ENCODE data around the gene PRR33.

The PRR33 gene

DNA sequence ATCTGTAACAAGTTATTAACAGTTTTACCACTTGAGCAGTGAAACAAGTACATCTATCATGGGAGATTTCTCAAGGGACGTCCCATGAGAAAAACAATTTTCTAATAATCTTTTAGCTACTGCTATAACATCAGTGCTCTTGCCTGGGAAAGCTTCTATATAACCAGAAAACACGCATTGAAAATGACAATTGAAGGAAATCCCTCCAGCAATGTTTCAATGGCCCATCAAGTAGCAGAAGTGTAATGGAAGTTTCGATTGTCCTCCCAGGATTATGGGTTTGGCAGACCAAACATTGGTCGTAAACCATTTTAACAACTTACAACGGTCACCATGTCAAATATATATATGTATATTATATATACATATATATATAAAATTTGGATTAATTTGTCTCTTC lies 8.0 kb upstream of the PRR33 start:
- TF ChIP-seq, protein P1, sequence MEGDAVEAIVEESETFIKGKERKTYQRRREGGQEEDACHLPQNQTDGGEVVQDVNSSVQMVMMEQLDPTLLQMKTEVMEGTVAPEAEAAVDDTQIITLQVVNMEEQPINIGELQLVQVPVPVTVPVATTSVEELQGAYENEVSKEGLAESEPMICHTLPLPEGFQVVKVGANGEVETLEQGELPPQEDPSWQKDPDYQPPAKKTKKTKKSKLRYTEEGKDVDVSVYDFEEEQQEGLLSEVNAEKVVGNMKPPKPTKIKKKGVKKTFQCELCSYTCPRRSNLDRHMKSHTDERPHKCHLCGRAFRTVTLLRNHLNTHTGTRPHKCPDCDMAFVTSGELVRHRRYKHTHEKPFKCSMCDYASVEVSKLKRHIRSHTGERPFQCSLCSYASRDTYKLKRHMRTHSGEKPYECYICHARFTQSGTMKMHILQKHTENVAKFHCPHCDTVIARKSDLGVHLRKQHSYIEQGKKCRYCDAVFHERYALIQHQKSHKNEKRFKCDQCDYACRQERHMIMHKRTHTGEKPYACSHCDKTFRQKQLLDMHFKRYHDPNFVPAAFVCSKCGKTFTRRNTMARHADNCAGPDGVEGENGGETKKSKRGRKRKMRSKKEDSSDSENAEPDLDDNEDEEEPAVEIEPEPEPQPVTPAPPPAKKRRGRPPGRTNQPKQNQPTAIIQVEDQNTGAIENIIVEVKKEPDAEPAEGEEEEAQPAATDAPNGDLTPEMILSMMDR (IDR thresholded peaks at IDR 0.05; ENCODE audit: insufficient read depth, low read depth, low read length, missing control alignments), result no peak
- H3K4me3 ChIP-seq (ENCODE audit: low read depth, low read length), result no peak overlapping the region

DNA sequence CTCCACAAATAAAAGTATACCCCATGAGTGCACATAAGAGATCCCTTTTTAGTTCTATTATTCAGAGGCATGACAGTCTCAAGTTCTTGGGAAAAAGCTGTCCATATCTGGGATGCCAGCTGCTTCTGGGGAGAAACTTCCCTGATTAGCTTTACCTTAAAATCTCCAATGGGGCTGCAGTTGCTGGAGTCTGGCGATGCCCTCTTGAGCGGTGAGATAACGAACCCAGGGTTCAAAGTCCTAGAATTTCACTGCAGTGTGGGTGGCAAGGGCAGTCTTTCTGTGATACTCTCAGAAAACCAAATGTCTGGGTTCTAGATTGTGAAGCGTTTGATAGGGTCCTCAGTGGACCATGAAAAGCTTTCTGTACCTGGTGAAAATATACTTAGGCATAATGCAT lies 7.4 kb upstream of the PRR33 start:
- TF ChIP-seq, protein P1 (IDR thresholded peaks at IDR 0.05; ENCODE audit: insufficient read depth, low read depth, low read length, missing control alignments), result no peak
- H3K4me3 ChIP-seq (ENCODE audit: low read depth, low read length), result no peak overlapping the region
- no peak for DNase-seq (ENCODE audit: low read depth)

More for the DNA sequence above, 8.0 kb upstream of the PRR33 start:
- no peak for DNase-seq (ENCODE audit: low read depth)

DNA sequence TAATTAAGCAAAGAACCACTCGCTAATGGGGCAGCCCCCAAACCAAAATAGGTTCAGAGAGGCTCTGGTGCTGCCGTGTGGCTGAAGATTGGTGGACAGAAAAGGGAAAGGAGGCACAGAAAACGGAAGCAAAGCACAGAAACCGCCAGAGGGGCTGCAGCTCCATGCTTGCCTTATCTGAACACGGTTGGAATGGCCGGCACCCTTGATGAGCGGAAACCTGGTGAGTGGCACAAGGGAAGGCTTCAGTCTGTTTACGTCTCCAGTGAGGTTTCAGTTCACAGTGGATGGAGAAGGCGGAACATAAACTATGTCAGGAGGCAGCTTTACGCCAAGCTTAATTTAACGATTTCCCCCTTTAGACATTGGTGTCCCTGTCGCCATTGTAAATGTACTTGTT lies 5.2 kb upstream of the PRR33 start:
- TF ChIP-seq, protein P1 (IDR thresholded peaks at IDR 0.05; ENCODE audit: insufficient read depth, low read depth, low read length, missing control alignments), result no peak
- DNase-seq (ENCODE audit: low read depth), result no peak
- H3K4me3 ChIP-seq (ENCODE audit: low read depth, low read length), result no peak overlapping the region; the same call in 1 of the 2 replicates

DNA sequence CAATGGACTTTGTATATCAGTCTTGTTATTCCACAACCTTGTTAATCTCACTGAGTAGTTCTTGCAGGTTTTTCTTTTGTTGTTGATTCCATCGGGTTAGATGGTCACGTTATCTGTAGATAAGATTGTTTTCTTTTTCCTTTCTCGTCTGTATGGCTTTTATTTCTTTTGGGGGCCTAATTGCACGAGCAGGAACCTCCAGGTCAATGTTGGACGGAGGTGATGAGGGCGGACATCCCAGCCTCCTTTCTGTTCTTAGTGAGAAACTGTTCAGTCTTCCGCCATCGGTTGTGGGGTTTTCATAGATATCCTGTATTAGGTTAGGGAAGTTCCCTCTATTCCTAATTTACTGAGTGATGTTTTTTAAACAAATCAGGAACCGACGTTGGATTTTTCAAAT lies 4.8 kb upstream of the PRR33 start:
- TF ChIP-seq, protein P1 (IDR thresholded peaks at IDR 0.05; ENCODE audit: insufficient read depth, low read depth, low read length, missing control alignments), result no peak
- DNase-seq (ENCODE audit: low read depth), result no peak
- H3K4me3 ChIP-seq (ENCODE audit: low read depth, low read length), result no peak overlapping the region

DNA sequence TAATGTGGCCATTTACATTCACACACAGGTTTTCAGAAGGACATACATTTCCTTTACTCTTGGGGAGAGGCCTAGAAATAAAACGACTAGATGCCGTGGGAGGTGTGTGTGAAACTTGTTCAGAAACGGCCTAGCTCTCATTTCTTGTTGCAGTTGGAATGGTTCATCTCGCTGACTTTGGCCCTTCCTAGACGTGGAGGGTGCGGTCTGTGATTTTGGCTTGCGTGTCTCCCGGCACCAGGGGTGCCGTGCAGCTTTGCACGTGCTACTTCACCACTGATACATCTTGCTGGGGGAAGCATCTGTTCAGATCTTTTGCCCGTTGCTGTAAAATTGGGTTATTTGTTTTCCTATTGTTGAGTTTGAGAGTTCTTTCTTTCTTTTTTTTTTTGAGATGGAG lies 3.1 kb upstream of the PRR33 start:
- no peak for DNase-seq (ENCODE audit: low read depth)
- no peak overlapping the region for H3K4me3 ChIP-seq (ENCODE audit: low read depth, low read length)
- TF ChIP-seq, protein P1 (IDR thresholded peaks at IDR 0.05; ENCODE audit: insufficient read depth, low read depth, low read length, missing control alignments), result no peak

DNA sequence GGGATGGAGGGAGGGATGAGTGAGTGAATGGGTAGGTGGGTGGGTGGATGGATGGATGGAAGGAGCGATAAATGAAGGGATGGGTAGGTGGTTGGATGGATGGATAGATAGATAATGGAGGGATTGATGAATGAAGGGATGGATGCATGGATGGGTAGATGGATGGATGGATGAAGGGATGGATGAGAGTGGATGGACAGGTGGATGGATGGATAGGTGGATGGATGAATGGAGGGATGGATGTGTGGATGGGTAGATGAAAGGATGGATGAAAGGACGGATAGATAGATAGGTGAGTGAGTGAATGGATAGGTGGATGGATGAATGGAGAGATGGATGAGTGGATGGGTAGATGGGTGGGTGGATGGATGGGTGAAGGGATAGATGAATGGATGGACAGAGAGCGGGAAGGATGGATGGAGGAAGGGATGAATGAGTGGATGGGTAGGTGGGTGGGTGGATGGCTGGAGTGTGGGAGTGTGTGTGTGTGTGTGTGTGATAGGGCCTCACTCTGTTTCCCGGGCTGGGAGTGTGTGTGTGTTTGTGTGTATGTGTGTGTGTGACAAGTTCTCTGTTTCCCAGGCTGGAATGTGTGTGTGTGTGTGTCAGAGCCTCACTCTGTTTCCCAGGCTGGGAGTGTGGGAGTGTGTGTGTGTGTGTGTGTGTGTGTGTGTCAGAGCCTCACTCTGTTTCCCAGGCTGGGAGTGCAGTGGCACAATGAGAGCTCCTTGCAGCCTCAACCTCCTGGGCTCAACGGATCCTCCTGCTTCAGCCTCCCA lies 2.1 kb upstream of the PRR33 start:
- no peak for DNase-seq (ENCODE audit: low read depth)
- TF ChIP-seq, protein P1 (IDR thresholded peaks at IDR 0.05; ENCODE audit: insufficient read depth, low read depth, low read length, missing control alignments), result no peak
- H3K4me3 ChIP-seq (ENCODE audit: low read depth, low read length), result no peak overlapping the region

DNA sequence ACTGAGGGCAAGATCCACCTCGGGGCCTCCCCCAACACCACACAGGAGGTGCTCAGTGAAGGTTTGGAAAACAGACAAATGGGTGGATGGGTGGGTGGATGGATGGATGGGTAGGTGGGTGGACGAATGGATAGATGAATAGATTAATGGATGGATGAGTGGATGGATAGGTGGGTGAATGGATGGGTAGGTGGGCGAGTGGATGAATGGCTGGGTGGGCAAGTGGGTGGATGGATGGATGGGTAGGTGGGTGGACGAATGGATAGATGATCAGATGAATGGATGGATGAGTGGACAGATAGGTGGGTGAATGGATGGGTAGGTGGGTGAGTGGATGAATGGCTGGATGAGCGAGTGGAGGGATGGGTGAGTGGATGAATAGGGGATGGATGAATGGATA lies 863 bp upstream of the PRR33 start:
- TF ChIP-seq, protein P1 (IDR thresholded peaks at IDR 0.05; ENCODE audit: insufficient read depth, low read depth, low read length, missing control alignments), result no peak
- DNase-seq (ENCODE audit: low read depth), result no peak
- H3K4me3 ChIP-seq (ENCODE audit: low read depth, low read length), result no peak overlapping the region
